PC-9 (cell line): ENCODE results near the gene UNC13A. TPM values are rescaled to one million over a fixed set of nuclear protein-coding genes. Genes with fewer than 3 reads are reported as not detected.

Experiments used
- BruUV-seq: library from RNA; stranded (reverse); fragments of 400-500 nt; replicated peaks from 2 replicates; lab custom pipeline; 2021; lab: Mats Ljungman, UMichigan
- CTCF ChIA-PET: fragments of 300-600 bp; sonication (Branson Sonifier 250); formaldehyde crosslinking; loops from one replicate; lab custom pipeline; 2022; ENCODE audit warnings: antibody characterized with exemption; lab: Charles Lee
- POLR2A ChIA-PET: fragments of 300-600 bp; sonication (Branson Sonifier 250); formaldehyde crosslinking; loops from one replicate; lab custom pipeline; 2022; ENCODE audit warnings: antibody characterized with exemption; ENCODE audit not compliant: unreplicated experiment; lab: Charles Lee
- DNase-seq, 2 experiments: peaks; one replicate each; pipeline versions ENCODE4 v3.0.0 to v3.0.0-alpha.2; 2015 to 2022; ENCODE audit warnings: mixed read lengths in 1 of 2
- H2AFZ ChIP-seq: fragments of 200-600 bp; sonication (generic); 2 replicates; pipeline ENCODE4 v1.8.1; 2017; ENCODE audit warnings: antibody characterized with exemption
- H3F3A ChIP-seq: fragments of 200-600 bp; sonication (generic); 2 replicates; pipeline ENCODE4 v1.8.1; 2017; ENCODE audit warnings: antibody characterized with exemption, mild to moderate bottlenecking, low read depth; ENCODE audit not compliant: insufficient read depth
- H3K27ac ChIP-seq: fragments of 200-600 bp; sonication (generic); 2 replicates; pipeline ENCODE4 v1.6.1; 2016; ENCODE audit warnings: mixed run types
- H3K27me3 ChIP-seq: fragments of 200-600 bp; sonication (generic); 2 replicates; pipeline ENCODE4 v1.6.1; 2016; ENCODE audit warnings: low read depth, mixed run types; ENCODE audit not compliant: insufficient read depth
- H3K36me3 ChIP-seq: fragments of 200-600 bp; sonication (generic); 2 replicates; pipeline ENCODE4 v1.6.1; 2016; ENCODE audit warnings: low read depth, mixed run types
- H3K4me1 ChIP-seq: fragments of 200-600 bp; sonication (generic); replicated peaks from 2 replicates; pipeline ENCODE4 v1.6.1; 2016; ENCODE audit warnings: mixed run types; ENCODE audit not compliant: insufficient read depth
- H3K4me2 ChIP-seq: fragments of 200-600 bp; sonication (generic); 2 replicates; pipeline ENCODE4 v1.6.1; 2017; ENCODE audit warnings: mixed run types
- H3K4me3 ChIP-seq: fragments of 200-600 bp; sonication (generic); 2 replicates; pipeline ENCODE4 v1.6.1; 2016; ENCODE audit warnings: mixed run types
- H3K79me2 ChIP-seq: fragments of 200-600 bp; sonication (generic); 2 replicates; pipeline ENCODE4 v1.6.1; 2017; ENCODE audit warnings: low read depth, mixed run types
- H3K9me2 ChIP-seq: fragments of 200-600 bp; sonication (generic); 2 replicates; pipeline ENCODE4 v1.8.1; 2017; ENCODE audit warnings: mild to moderate bottlenecking; ENCODE audit not compliant: insufficient read depth
- H3K9me3 ChIP-seq: fragments of 200-600 bp; sonication (generic); 2 replicates; pipeline ENCODE4 v1.8.1; 2016; ENCODE audit warnings: low read depth; ENCODE audit not compliant: insufficient read depth
- H4K20me1 ChIP-seq: fragments of 200-600 bp; sonication (generic); 2 replicates; pipeline ENCODE4 v1.8.1; 2017; ENCODE audit not compliant: insufficient read depth
- EZH2 ChIP-seq: fragments of 200-600 bp; sonication (generic); IDR thresholded peaks from 2 replicates; pipeline ENCODE4 v1.8.0; 2017; ENCODE audit warnings: antibody characterized with exemption, low read depth
- intact Hi-C: fragments of 100-400 bp; cut with micrococcal nuclease; formaldehyde crosslinking; loops from one replicate; pipeline ENCODE4 v1.10.0; 2022; ENCODE audit not compliant: unreplicated experiment
- total RNA-seq: library from RNA; stranded (reverse); gene quantifications from 2 replicates; pipeline ENCODE4 v1.2.3, GENCODE V29; 2021
- TF ChIP-seq, protein P1 (sequence below): fragments of 200-600 bp; sonication (generic); conservative IDR thresholded peaks from 2 replicates; pipeline ENCODE4 v1.6.1; 2017; ENCODE audit warnings: mixed run types, antibody characterized with exemption, mild to moderate bottlenecking, moderate library complexity

Gene UNC13A
- total RNA-seq, 1 experiment from 2014 or later: 0.17 TPM

- no peak for DNase-seq
- no peak overlapping the region for H2AFZ ChIP-seq
- H4K20me1 ChIP-seq: no peaks in the 10 kb centered on the region
- H3K9me3 ChIP-seq: no peaks in the 10 kb centered on the region
- intact Hi-C loops: no loop called here
- H3K4me3 ChIP-seq: no peak overlapping the region
- no peaks in the 10 kb centered on the region for H3K4me1 ChIP-seq
- H3K9me2 ChIP-seq: no peaks in the 10 kb centered on the region
- no peak overlapping the region for H3K4me2 ChIP-seq
- H3K27ac ChIP-seq: no peak overlapping the region
- ChIA-PET POLR2A (no interaction called here), CTCF (no interaction called here)
- peaks cover 21% of the 10 kb centered on the region; the same call in 1 of the 2 replicates for H3F3A ChIP-seq
- BruUV-seq: no TSS peak
- H3K36me3 ChIP-seq: no peaks in the 10 kb centered on the region
- peaks cover 36% of the 10 kb centered on the region for H3K27me3 ChIP-seq
- no peak for TF ChIP-seq EZH2
- TF ChIP-seq, protein P1, sequence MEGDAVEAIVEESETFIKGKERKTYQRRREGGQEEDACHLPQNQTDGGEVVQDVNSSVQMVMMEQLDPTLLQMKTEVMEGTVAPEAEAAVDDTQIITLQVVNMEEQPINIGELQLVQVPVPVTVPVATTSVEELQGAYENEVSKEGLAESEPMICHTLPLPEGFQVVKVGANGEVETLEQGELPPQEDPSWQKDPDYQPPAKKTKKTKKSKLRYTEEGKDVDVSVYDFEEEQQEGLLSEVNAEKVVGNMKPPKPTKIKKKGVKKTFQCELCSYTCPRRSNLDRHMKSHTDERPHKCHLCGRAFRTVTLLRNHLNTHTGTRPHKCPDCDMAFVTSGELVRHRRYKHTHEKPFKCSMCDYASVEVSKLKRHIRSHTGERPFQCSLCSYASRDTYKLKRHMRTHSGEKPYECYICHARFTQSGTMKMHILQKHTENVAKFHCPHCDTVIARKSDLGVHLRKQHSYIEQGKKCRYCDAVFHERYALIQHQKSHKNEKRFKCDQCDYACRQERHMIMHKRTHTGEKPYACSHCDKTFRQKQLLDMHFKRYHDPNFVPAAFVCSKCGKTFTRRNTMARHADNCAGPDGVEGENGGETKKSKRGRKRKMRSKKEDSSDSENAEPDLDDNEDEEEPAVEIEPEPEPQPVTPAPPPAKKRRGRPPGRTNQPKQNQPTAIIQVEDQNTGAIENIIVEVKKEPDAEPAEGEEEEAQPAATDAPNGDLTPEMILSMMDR: no peak
- no peaks in the 10 kb centered on the region for H3K79me2 ChIP-seq
Observed at GRCh38 chr19:17602217-17602616, 85.9 kb downstream of the UNC13A start.

- BruUV-seq: no TSS peak
- intact Hi-C loops: no loop called here
- Histone ChIP-seq H3K9me2 (no peaks in the 10 kb centered on the region), H3K4me3 (no peak overlapping the region), H4K20me1 (no peaks in the 10 kb centered on the region), H3K79me2 (no peaks in the 10 kb centered on the region), H2AFZ (no peak overlapping the region), H3K9me3 (no peaks in the 10 kb centered on the region), H3K4me1 (no peaks in the 10 kb centered on the region), H3K27ac (no peak overlapping the region), H3K4me2 (no peak overlapping the region), H3F3A (peaks cover 16% of the 10 kb centered on the region; the same call in 1 of the 2 replicates), H3K36me3 (no peaks in the 10 kb centered on the region), H3K27me3 (peaks cover 36% of the 10 kb centered on the region)
- DNase-seq: no peak
- TF ChIP-seq EZH2: no peak
- TF ChIP-seq, protein P1: no peak
- POLR2A ChIA-PET: no interaction called here
- CTCF ChIA-PET: no interaction called here
Observed at GRCh38 chr19:17601683-17602082, 86.5 kb downstream of the UNC13A start.

DNA sequence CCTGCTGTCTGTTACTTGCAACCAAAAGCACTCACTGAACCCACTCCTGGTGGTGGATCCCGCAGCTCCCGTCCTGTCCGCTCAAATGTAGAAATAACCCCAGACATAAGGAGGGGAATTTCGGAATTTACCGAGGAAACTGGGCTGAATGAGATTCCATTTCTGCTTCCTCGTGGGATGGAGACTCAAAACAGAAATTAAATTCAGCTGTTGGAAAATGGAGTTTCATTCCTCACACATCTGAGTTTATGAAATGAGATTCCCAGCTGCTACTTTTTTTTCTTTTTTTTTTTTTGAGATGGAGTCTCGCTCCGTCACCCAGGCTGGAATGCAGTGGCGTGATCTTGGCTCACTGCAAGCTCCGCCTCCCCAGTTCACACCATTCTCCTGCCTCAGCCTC is 88.4 kb downstream of the UNC13A start:
- intact Hi-C loops: no loop called here
- DNase-seq: no peak
- TF ChIP-seq, protein P1: no peak
- TF ChIP-seq EZH2: no peak
- Histone ChIP-seq H3K9me3 (no peaks in the 10 kb centered on the region), H3K9me2 (no peaks in the 10 kb centered on the region), H3K27me3 (peaks cover 50% of the 10 kb centered on the region), H3K27ac (no peak overlapping the region), H3K36me3 (no peaks in the 10 kb centered on the region), H3K4me3 (no peak overlapping the region), H3K4me2 (no peak overlapping the region), H2AFZ (no peak overlapping the region), H4K20me1 (no peaks in the 10 kb centered on the region), H3F3A (peaks cover 9% of the 10 kb centered on the region; the same call in 1 of the 2 replicates), H3K4me1 (no peaks in the 10 kb centered on the region), H3K79me2 (no peaks in the 10 kb centered on the region)
- ChIA-PET CTCF (interaction anchor here (0.6 to 1.2 kb wide), 3 partner anchors 34 to 68 kb away, joined by 3 to 5 read pairs (median 4); no protein-coding TSS in a partner anchor), POLR2A (interaction anchor here (0.6 kb wide), 1 partner anchor 54 kb away, joined by 5 read pairs; no protein-coding TSS in a partner anchor)
- no TSS peak for BruUV-seq
